ENCODE results near the gene ABRAXAS1. TPM values are rescaled to one million over a fixed set of nuclear protein-coding genes. Genes with fewer than 3 reads are reported as not detected.
A peak's percentile ranks its signal among the peaks of the same experiment; 100 is the strongest.

ABRAXAS1 gene
- total and polyA plus RNA-seq, 10 of the 15 experiments (the other 5 are each of a cell fraction or from before 2014, with no cell fraction given), result 2.2 to 9.7 (median 5.8) TPM

DNA sequence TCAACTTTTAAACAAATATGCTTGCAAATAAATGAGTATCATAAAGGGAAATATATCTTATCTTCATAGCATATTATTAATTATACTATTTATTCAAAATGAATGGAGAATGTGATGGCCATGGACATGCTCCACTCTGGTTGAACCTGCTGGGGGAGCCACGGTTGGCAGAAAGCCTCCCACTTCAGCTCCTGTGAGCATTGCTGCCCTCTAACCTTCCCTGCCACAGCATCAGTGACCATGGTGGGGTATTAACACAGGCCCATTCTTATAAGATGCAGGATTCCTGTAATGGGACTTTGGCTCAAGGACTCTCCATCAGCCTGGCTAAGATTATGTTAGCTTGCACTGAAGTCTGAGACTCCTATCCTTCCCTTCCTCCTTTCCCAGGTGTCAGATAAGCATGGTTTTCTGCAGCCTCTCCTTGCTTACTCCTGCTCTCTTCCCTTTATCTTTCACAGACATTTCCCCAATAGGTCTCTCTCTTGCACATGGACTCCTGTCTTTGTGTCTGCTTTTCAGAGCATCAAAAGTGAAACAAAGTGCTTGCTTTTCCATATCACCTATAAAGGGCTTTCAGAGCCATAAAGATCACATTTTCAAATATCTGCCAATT is 4.9 kb upstream of the ABRAXAS1 start:
- Histone ChIP-seq H3K4me1 (ENCODE audit: control insufficient read depth, insufficient read depth, low read length) (peaks cover 3% of the 10 kb centered on the region; the same call in 1 of the 2 replicates), H4K20me1 (ENCODE audit: control insufficient read depth, insufficient read depth) (no peaks in the 10 kb centered on the region), H3K27me3 (replicated peaks in 1 of 2; ENCODE audit: control insufficient read depth in 2 of 2, insufficient read depth in 2 of 2, low read length in 1 of 2) (no peaks in the 10 kb centered on the region), H3K4me2 (ENCODE audit: control insufficient read depth, insufficient read depth) (no peak overlapping the region), H3K9me3 (replicated peaks; ENCODE audit: control insufficient read depth, insufficient read depth, low read length) (no peaks in the 10 kb centered on the region), H3K27ac (ENCODE audit: control insufficient read depth, insufficient read depth) (no peak overlapping the region), H2AFZ (ENCODE audit: control insufficient read depth, low read depth, low read length) (no peak overlapping the region), H3K9ac (ENCODE audit: control insufficient read depth, insufficient read depth, low read length) (no peak overlapping the region), H3K36me3 (ENCODE audit: control insufficient read depth in 2 of 2, insufficient read depth in 2 of 2, low read length in 1 of 2) (no peaks in the 10 kb centered on the region), H3K79me2 (ENCODE audit: control insufficient read depth, insufficient read depth, low read length) (no peaks in the 10 kb centered on the region), H3K4me3 (no peak overlapping the region)
- FAIRE-seq (no peak), ATAC-seq (no peak), DNase-seq (ENCODE audit: low read depth, low spot score) (no peak)
- ChIA-PET RAD21 (ENCODE audit: unreplicated experiment) (no interaction called here), CTCF (interaction anchor here (0.7 to 3.3 kb wide), 12 partner anchors 9 to 161 kb away, joined by 3 to 22 read pairs (median 4); no protein-coding TSS in a partner anchor), POLR2A (interaction anchor here (0.7 kb wide), 1 partner anchor 303 kb away, joined by 3 read pairs; no protein-coding TSS in a partner anchor), SMC1A (ENCODE audit: uncharacterized antibody, unreplicated experiment) (interaction anchor here (0.6 to 1.5 kb wide), 3 partner anchors 10 to 425 kb away, joined by 3 read pairs; no protein-coding TSS in a partner anchor)
- intact Hi-C loops (cut with micrococcal nuclease; ENCODE audit: unreplicated experiment) (no loop called here), in situ Hi-C loops (cut with MboI) (no loop called here)
- no TSS peak for BruUV-seq (replicated peaks)
- 35% methylated on average over 1 of the region's 1 CpG for whole genome bisulfite sequencing (ENCODE audit: insufficient coverage, insufficient replicate concordance, low lambda C conversion rate, missing lambda C conversion rate)
- no peak for TF ChIP-seq ASH2L (IDR thresholded peaks at IDR 0.05; ENCODE audit: borderline replicate concordance, low read depth)
- TF ChIP-seq, protein P1, sequence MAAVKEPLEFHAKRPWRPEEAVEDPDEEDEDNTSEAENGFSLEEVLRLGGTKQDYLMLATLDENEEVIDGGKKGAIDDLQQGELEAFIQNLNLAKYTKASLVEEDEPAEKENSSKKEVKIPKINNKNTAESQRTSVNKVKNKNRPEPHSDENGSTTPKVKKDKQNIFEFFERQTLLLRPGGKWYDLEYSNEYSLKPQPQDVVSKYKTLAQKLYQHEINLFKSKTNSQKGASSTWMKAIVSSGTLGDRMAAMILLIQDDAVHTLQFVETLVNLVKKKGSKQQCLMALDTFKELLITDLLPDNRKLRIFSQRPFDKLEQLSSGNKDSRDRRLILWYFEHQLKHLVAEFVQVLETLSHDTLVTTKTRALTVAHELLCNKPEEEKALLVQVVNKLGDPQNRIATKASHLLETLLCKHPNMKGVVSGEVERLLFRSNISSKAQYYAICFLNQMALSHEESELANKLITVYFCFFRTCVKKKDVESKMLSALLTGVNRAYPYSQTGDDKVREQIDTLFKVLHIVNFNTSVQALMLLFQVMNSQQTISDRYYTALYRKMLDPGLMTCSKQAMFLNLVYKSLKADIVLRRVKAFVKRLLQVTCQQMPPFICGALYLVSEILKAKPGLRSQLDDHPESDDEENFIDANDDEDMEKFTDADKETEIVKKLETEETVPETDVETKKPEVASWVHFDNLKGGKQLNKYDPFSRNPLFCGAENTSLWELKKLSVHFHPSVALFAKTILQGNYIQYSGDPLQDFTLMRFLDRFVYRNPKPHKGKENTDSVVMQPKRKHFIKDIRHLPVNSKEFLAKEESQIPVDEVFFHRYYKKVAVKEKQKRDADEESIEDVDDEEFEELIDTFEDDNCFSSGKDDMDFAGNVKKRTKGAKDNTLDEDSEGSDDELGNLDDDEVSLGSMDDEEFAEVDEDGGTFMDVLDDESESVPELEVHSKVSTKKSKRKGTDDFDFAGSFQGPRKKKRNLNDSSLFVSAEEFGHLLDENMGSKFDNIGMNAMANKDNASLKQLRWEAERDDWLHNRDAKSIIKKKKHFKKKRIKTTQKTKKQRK (IDR thresholded peaks at IDR 0.05; ENCODE audit: low read depth, low read length), result no peak
- TF ChIP-seq TCF3 (IDR thresholded peaks at IDR 0.05; ENCODE audit: borderline replicate concordance, insufficient read depth, low read depth, low read length), result no peak
- TF ChIP-seq, protein P2, sequence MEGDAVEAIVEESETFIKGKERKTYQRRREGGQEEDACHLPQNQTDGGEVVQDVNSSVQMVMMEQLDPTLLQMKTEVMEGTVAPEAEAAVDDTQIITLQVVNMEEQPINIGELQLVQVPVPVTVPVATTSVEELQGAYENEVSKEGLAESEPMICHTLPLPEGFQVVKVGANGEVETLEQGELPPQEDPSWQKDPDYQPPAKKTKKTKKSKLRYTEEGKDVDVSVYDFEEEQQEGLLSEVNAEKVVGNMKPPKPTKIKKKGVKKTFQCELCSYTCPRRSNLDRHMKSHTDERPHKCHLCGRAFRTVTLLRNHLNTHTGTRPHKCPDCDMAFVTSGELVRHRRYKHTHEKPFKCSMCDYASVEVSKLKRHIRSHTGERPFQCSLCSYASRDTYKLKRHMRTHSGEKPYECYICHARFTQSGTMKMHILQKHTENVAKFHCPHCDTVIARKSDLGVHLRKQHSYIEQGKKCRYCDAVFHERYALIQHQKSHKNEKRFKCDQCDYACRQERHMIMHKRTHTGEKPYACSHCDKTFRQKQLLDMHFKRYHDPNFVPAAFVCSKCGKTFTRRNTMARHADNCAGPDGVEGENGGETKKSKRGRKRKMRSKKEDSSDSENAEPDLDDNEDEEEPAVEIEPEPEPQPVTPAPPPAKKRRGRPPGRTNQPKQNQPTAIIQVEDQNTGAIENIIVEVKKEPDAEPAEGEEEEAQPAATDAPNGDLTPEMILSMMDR (IDR thresholded peaks at IDR 0.05 in 2 of 3, conservative IDR thresholded peaks at IDR 0.05 in 1 of 3; ENCODE audit: control insufficient read depth in 2 of 3, extremely low read depth in 1 of 3, insufficient read depth in 1 of 3, low read depth in 3 of 3, low read length in 3 of 3), result peak in 2 of 3 experiments; percentile 4 to 8; a peak in 1 of 6 replicates
